Measurements from ENCODE around the gene DNAJC8. TPM values are rescaled to one million over a fixed set of nuclear protein-coding genes. Genes with fewer than 3 reads are reported as not detected.

DNAJC8 gene
- total RNA-seq, 4 donors from 2014 or later, result 48.3 to 72.2 (median 64.1) TPM

DNA sequence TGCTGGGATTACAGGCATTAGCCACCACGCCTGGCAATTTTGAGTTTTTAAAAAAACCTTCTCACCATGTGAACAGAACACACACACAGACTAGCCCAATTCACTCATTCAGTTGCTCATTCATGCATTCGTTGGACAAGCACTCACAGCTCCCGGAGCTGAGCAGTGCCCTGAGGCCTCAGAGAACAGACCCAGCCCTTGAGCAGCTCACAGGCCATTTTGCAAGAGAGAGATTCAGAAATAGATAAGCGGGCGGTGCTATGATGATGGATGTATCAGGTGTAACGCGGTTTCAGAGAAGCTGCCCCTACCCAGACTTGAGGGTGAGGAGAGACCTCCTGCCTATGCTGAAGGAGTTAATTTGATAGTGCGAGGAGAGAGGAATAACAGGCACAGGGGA, 74.9 kb downstream of the DNAJC8 start:
- TF ChIP-seq, protein P1, sequence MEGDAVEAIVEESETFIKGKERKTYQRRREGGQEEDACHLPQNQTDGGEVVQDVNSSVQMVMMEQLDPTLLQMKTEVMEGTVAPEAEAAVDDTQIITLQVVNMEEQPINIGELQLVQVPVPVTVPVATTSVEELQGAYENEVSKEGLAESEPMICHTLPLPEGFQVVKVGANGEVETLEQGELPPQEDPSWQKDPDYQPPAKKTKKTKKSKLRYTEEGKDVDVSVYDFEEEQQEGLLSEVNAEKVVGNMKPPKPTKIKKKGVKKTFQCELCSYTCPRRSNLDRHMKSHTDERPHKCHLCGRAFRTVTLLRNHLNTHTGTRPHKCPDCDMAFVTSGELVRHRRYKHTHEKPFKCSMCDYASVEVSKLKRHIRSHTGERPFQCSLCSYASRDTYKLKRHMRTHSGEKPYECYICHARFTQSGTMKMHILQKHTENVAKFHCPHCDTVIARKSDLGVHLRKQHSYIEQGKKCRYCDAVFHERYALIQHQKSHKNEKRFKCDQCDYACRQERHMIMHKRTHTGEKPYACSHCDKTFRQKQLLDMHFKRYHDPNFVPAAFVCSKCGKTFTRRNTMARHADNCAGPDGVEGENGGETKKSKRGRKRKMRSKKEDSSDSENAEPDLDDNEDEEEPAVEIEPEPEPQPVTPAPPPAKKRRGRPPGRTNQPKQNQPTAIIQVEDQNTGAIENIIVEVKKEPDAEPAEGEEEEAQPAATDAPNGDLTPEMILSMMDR (IDR thresholded peaks at IDR 0.05), result no peak
- DNase-seq (ENCODE audit: low spot score) (no peak), ATAC-seq (ENCODE audit: low FRiP score) (no peak)

DNA sequence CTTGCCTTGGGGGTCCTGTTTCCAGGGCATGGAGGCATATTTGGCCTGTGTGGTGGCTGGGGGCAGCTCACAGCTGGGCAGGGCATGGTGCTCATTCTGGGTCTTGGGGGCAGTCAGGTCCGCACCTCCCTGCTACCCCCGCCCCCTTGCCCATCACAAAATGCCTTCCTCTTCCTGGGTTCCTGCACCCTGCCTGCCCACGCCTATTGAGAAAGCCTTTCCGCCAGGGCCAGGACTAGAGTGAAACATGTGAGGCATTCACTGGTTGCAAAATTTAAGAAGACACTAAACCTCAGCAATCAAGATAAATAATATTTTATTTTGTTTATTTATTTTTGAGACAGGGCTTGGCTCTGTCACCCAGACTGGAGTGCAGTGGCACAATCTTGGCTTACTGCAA, 76.0 kb downstream of the DNAJC8 start:
- DNase-seq (ENCODE audit: low spot score) (no peak), ATAC-seq (ENCODE audit: low FRiP score) (no peak)
- TF ChIP-seq, protein P1 (IDR thresholded peaks at IDR 0.05), result no peak

DNA sequence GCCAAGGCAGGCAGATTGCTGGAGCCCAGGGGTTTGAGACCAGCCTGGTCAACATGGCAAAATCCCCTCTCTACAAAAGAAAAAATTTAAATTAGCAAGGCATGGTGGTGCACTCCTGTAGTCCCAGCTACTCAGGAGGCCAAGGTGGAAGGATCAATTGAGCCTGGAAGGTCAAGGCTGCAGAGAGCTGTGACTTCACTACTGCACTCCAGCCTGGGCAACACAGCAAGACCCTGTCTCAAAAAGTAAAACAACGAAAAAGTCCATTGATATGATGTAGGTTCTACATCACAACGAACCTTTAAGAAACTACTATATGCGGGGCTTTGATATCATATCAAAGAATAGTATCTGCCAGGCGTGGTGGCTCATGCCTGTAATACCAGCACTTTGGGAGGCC, 77.2 kb downstream of the DNAJC8 start:
- TF ChIP-seq, protein P1 (IDR thresholded peaks at IDR 0.05), result no peak

GRCh38 chr1:28154078-28154594, 78.7 kb downstream of the DNAJC8 start:
- TF ChIP-seq, protein P1 (IDR thresholded peaks at IDR 0.05), result no peak
- ATAC-seq (ENCODE audit: low FRiP score) (no peak), DNase-seq (ENCODE audit: low spot score) (no peak)

More for the DNA sequence above, 77.2 kb downstream of the DNAJC8 start:
- ATAC-seq (ENCODE audit: low FRiP score) (no peak), DNase-seq (ENCODE audit: low spot score) (no peak)

Other genes starting within 250 kb of the DNAJC8 start
- 10 to 100 TPM in 3 of 4 donors, 1 to 10 TPM in 1; 7.5 to 19.6 (median 14.6) TPM for gene EYA3, start 144.4 kb downstream of the DNAJC8 start, total RNA-seq
- gene PTAFR, start 56.3 kb downstream of the DNAJC8 start, total RNA-seq, result 10 to 100 TPM in 3 of 4 donors, 1 to 10 TPM in 1; 8.2 to 28.3 (median 19.0) TPM
- gene ATP5IF1, start 3.1 kb upstream of the DNAJC8 start, total RNA-seq, result 100 to 1,000 TPM in 2 of 4 donors, 10 to 100 TPM in 2; 92.5 to 149 (median 107) TPM
- gene SESN2, start 26.5 kb upstream of the DNAJC8 start, total RNA-seq, result 10 to 100 TPM; 13.2 to 20.4 (median 13.8) TPM
- gene MED18, start 96.0 kb upstream of the DNAJC8 start, total RNA-seq, result 10 to 100 TPM in 2 of 4 donors, 1 to 10 TPM in 2; 8.2 to 13.7 (median 10.3) TPM
- 10 to 100 TPM; 13.1 to 22.1 (median 15.8) TPM for gene PHACTR4, start 136.7 kb upstream of the DNAJC8 start, total RNA-seq